Measurements from ENCODE around the gene PMVK. TPM values are rescaled to one million over a fixed set of nuclear protein-coding genes. Genes with fewer than 3 reads are reported as not detected.

The PMVK gene
- total RNA-seq, 1 experiment from 2014 or later: 26.3 TPM

DNA sequence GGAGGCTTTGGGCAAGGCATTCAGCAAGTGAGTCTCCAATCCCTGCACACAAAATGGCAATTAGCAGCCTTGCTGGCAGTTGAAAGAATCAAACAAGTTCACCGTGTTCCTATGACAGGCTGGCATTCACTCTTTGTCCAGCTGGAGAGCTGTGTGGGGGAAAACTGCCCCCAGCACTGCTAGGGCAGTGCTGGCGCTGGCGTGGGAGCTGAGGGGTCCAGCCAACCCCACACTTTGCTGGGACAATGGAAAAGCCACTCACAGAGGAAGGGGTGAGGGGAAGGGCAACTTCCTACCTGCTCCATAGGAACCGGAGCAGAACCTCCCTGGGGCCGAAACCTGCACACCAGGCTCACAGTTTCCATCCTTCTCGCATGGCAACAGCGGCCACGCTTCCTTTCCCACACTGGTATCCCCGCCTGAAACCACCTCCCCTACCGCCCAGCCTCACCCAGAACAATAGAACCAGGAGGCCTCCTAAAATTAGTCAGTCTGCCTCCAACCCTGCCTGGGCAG is 39.7 kb downstream of the PMVK start:
- H4K20me1 ChIP-seq (ENCODE audit: control insufficient read depth, insufficient read depth, insufficient read length): no peaks in the 10 kb centered on the region

More for the DNA sequence above, 39.7 kb downstream of the PMVK start:
- no peaks in the 10 kb centered on the region for H3K79me1 ChIP-seq (ENCODE audit: insufficient read depth, low read depth, low read length, poor library complexity, severe bottlenecking)
- H2AK5ac ChIP-seq (ENCODE audit: insufficient read length, low read length): no peak overlapping the region
- Mint-ChIP-seq H3K27ac (no peak overlapping the region), H3K36me3 (ENCODE audit: insufficient read depth in 1 of 3, low read depth in 3 of 3) (no peaks in the 10 kb centered on the region), H3K27me3 (ENCODE audit: low read depth) (peaks cover 3% of the 10 kb centered on the region; the same call in 1 of the 2 replicates), H3K4me1 (no peaks in the 10 kb centered on the region), H3K9me3 (0 out of 5 replicates have a peak, but pooled peaks cover 0 to 3% of the 10 kb centered on the region in 2 experiments), H3K4me3 (no peak overlapping the region)
- H2BK5ac ChIP-seq (ENCODE audit: insufficient read length, low read length): no peak overlapping the region
- no peaks in the 10 kb centered on the region for H3K9me3 ChIP-seq (ENCODE audit: control insufficient read depth, low read depth, low read length)
- no peak for DNase-seq
- H2AFZ ChIP-seq (ENCODE audit: low read length): no peak overlapping the region
- no peak overlapping the region for H2BK120ac ChIP-seq (ENCODE audit: low read depth, low read length, poor library complexity, severe bottlenecking)
- H4K91ac ChIP-seq (ENCODE audit: insufficient read length, low read depth, low read length): no peak overlapping the region
- H2BK15ac ChIP-seq (ENCODE audit: low read depth, low read length): no peak overlapping the region
- H3T11ph ChIP-seq (ENCODE audit: low read length): no peak overlapping the region
- no peak overlapping the region for H3K27ac ChIP-seq (ENCODE audit: insufficient read length, low read depth, low read length)
- no peak overlapping the region for H3K23ac ChIP-seq (ENCODE audit: insufficient read length, low read depth, low read length)
- no peak overlapping the region for H3K56ac ChIP-seq (ENCODE audit: insufficient read length, low read depth, low read length)
- H3K4me2 ChIP-seq (ENCODE audit: insufficient read depth, insufficient read length, low read length): no peak overlapping the region
- no peaks in the 10 kb centered on the region for H3K27me3 ChIP-seq (ENCODE audit: insufficient read depth, low read length)
- H3K14ac ChIP-seq (ENCODE audit: insufficient read depth, low read length): no peak overlapping the region
- no peak overlapping the region for H3K18ac ChIP-seq (ENCODE audit: insufficient read length, low read depth, low read length)
- no CpG with 5 or more reads among the region's 10 CpGs for WGBS (ENCODE audit: extremely low coverage, insufficient read length, low lambda C conversion rate)
- TF ChIP-seq, protein P1, sequence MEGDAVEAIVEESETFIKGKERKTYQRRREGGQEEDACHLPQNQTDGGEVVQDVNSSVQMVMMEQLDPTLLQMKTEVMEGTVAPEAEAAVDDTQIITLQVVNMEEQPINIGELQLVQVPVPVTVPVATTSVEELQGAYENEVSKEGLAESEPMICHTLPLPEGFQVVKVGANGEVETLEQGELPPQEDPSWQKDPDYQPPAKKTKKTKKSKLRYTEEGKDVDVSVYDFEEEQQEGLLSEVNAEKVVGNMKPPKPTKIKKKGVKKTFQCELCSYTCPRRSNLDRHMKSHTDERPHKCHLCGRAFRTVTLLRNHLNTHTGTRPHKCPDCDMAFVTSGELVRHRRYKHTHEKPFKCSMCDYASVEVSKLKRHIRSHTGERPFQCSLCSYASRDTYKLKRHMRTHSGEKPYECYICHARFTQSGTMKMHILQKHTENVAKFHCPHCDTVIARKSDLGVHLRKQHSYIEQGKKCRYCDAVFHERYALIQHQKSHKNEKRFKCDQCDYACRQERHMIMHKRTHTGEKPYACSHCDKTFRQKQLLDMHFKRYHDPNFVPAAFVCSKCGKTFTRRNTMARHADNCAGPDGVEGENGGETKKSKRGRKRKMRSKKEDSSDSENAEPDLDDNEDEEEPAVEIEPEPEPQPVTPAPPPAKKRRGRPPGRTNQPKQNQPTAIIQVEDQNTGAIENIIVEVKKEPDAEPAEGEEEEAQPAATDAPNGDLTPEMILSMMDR (conservative IDR thresholded peaks at IDR 0.05): no peak
- no peak overlapping the region for H3K9ac ChIP-seq (ENCODE audit: extremely low read depth, insufficient read length, low read length)
- H3K79me2 ChIP-seq (ENCODE audit: insufficient read depth, low read length): no peaks in the 10 kb centered on the region
- no peaks in the 10 kb centered on the region for H3K23me2 ChIP-seq (ENCODE audit: insufficient read length, low read depth, low read length, poor library complexity, severe bottlenecking)
- no peak overlapping the region for H2BK12ac ChIP-seq (ENCODE audit: insufficient read length, low read depth, low read length)
- H2BK20ac ChIP-seq (ENCODE audit: low read depth, low read length, poor library complexity, severe bottlenecking): no peak overlapping the region
- no peak overlapping the region for H4K5ac ChIP-seq (ENCODE audit: insufficient read length, low read depth, low read length)
- no peak overlapping the region for H4K8ac ChIP-seq (replicated peaks; ENCODE audit: insufficient read length, low read depth, low read length)
- H3K4ac ChIP-seq (ENCODE audit: low read depth, low read length): no peak overlapping the region
- no peaks in the 10 kb centered on the region; the same call in 1 of the 2 replicates for H3K4me1 ChIP-seq (ENCODE audit: insufficient read depth, low read length)

All from H9 (cell line).